PFSK-1 (cell line): ENCODE measurements around the gene FBXO48.

Experiments used
- POLR2AphosphoS5 ChIP-seq: IDR thresholded peaks from 2 replicates; pipeline ENCODE4 v1.6.1; 2012; ENCODE audit warnings: low read depth, mild to moderate bottlenecking, control low read depth, low read length, moderate library complexity
- TF ChIP-seq, protein P1 (sequence below), 2 experiments: IDR thresholded peaks; 2 replicates each; pipeline versions ENCODE4 v1.6.1 to v1.8.0; 2011 to 2012; ENCODE audit warnings: low read depth in 2 of 2, low read length in 2 of 2, control low read depth in 1 of 2, inconsistent platforms in 1 of 2, mild to moderate bottlenecking in 1 of 2, moderate library complexity in 1 of 2; ENCODE audit not compliant: insufficient read depth in 1 of 2

DNA sequence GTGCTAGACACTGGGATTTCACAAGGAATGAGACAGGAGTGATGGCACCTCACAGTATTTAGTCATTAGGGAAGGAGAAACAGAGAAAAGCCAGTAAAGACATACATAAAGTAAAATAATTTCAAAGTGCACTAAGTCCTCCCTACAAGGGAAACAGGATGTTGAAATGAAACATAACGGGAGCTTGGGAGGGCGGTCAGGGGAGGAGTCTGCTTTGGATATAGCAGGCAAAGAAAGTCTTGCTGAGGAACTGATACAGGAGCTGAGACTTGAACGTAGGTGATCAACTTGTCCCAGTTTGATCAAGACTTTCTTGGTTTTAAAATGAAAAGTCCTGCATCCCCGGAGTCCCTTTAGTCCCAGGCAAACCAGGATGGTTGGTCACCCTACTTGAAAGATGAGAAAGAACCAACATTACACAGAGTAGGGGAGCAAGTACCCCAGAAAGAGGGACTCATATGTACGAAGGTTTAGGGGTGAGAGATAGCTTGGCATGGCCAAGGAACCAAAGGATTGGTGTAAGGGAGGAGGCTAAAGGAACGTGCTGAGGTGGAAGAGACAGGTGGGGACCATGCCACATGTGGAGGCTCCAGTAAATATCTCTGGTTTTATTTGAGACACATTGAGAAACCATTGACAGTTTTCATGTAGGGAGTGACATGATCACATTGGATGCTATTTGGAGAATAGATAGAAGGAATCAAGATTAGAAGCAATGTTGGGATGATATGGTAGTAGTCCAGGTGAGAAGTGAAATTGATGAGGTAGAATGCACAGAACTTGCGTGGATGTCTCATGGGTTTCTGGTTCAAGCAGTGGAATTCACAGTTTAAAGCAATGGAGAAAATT is 28.4 kb downstream of the FBXO48 start:
- TF ChIP-seq POLR2AphosphoS5 = no peak
- TF ChIP-seq, protein P1, sequence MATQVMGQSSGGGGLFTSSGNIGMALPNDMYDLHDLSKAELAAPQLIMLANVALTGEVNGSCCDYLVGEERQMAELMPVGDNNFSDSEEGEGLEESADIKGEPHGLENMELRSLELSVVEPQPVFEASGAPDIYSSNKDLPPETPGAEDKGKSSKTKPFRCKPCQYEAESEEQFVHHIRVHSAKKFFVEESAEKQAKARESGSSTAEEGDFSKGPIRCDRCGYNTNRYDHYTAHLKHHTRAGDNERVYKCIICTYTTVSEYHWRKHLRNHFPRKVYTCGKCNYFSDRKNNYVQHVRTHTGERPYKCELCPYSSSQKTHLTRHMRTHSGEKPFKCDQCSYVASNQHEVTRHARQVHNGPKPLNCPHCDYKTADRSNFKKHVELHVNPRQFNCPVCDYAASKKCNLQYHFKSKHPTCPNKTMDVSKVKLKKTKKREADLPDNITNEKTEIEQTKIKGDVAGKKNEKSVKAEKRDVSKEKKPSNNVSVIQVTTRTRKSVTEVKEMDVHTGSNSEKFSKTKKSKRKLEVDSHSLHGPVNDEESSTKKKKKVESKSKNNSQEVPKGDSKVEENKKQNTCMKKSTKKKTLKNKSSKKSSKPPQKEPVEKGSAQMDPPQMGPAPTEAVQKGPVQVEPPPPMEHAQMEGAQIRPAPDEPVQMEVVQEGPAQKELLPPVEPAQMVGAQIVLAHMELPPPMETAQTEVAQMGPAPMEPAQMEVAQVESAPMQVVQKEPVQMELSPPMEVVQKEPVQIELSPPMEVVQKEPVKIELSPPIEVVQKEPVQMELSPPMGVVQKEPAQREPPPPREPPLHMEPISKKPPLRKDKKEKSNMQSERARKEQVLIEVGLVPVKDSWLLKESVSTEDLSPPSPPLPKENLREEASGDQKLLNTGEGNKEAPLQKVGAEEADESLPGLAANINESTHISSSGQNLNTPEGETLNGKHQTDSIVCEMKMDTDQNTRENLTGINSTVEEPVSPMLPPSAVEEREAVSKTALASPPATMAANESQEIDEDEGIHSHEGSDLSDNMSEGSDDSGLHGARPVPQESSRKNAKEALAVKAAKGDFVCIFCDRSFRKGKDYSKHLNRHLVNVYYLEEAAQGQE (IDR thresholded peaks at IDR 0.05; ENCODE audit: insufficient read depth in 1 of 2, low read depth in 2 of 2, low read length in 2 of 2) = no peak
